Thyroid gland (tissue), 4 donors: ENCODE measurements around the gene BAD. TPM values are rescaled to one million over a fixed set of nuclear protein-coding genes. Genes with fewer than 3 reads are reported as not detected.

ENCODE experiments used
- DNase-seq, 2 donors: peaks; one replicate each; pipeline ENCODE4 v3.0.0-alpha.2; 2019
- H3K27ac ChIP-seq, 3 donors: fragments of 200-600 bp; sonication (generic); 1 replicate in 2 of 3; 2 replicates in 1 of 3; pipeline ENCODE4 v1.5.1; 2016 to 2019; ENCODE audit warnings: mild to moderate bottlenecking in 1 of 3, moderate library complexity in 1 of 3
- H3K27me3 ChIP-seq: fragments of 200-600 bp; sonication (generic); one replicate; pipeline ENCODE4 v1.5.1; 2019
- H3K36me3 ChIP-seq, 2 donors: fragments of 200-600 bp; sonication (generic); one replicate each; pipeline ENCODE4 v1.5.1; 2016 to 2019
- H3K4me1 ChIP-seq, 2 donors: fragments of 200-600 bp; sonication (generic); one replicate each; pipeline ENCODE4 v1.5.1; 2017 to 2019
- H3K4me3 ChIP-seq, 3 donors: fragments of 200-600 bp; sonication (generic); replicated peaks in 1 of 3; 1 replicate in 2 of 3; 2 replicates in 1 of 3; pipeline ENCODE4 v1.5.1; 2016; ENCODE audit warnings: mild to moderate bottlenecking in 1 of 3
- H3K9me3 ChIP-seq: fragments of 200-600 bp; sonication (generic); one replicate; pipeline ENCODE4 v1.5.1; 2017
- CTCF ChIP-seq, 6 experiments: fragments of 200-600 bp in 3 of 6; fragments of 450-650 bp in 3 of 6; sonication (generic) in 3 of 6; IDR thresholded peaks; one replicate each; pipeline ENCODE4 v1.5.1; 2016 to 2019; ENCODE audit warnings: antibody characterized with exemption in 6 of 6, mild to moderate bottlenecking in 2 of 6, inconsistent platforms in 1 of 6, moderate library complexity in 1 of 6
- POLR2A ChIP-seq, 2 donors: fragments of 450-650 bp; IDR thresholded peaks; one replicate each; pipeline ENCODE4 v1.6.1; 2017; ENCODE audit warnings: antibody characterized with exemption in 2 of 2, mild to moderate bottlenecking in 2 of 2, moderate library complexity in 1 of 2
- WGBS, 2 donors: methylation state at CpG; one replicate each; pipeline ENCODE4 v1.1.5; 2017; 5-methylcytosine and 5-hydroxymethylcytosine counted together
- intact Hi-C: fragments of 100-400 bp; cut with DNase I; formaldehyde crosslinking; loops from one replicate; pipeline ENCODE4 v1.15.1; 2023
- small RNA-seq: library from RNA; depleted of rRNA; stranded (forward); fragments of <200 nt; gene quantifications from one replicate; pipeline ENCODE3, GENCODE V24; 2016
- total RNA-seq, 4 donors: library from RNA; depleted of rRNA; stranded (reverse); fragments of >200 nt; gene quantifications; one replicate each; pipeline ENCODE4 v1.2.3, GENCODE V29; 2016

Gene BAD
- total RNA-seq, 4 donors from 2014 or later, result 79.0 to 239 (median 148) TPM

- H3K36me3 ChIP-seq, result peaks cover 0 to 7% of the 10 kb centered on the region in 2 donors
- H3K9me3 ChIP-seq, result no peaks in the 10 kb centered on the region
- H3K4me1 ChIP-seq, result peaks cover 18 to 21% of the 10 kb centered on the region in 2 donors
- TF ChIP-seq POLR2A (IDR thresholded peaks at IDR 0.05) (no peak), CTCF (IDR thresholded peaks at IDR 0.05) (no peak)
- no peak overlapping the region for H3K4me3 ChIP-seq
- intact Hi-C loops, result no loop called here
- H3K27me3 ChIP-seq, result no peaks in the 10 kb centered on the region
- no peak for DNase-seq
- no peak overlapping the region for H3K27ac ChIP-seq
- 67 to 80% methylated on average over 8 to 9 of the region's 9 CpGs for WGBS, 2 donors
Measured at GRCh38 chr11:64222651-64223000, 61.8 kb downstream of the BAD start.

- DNase-seq, result no peak
Measured at GRCh38 chr11:64220798-64221197, 63.7 kb downstream of the BAD start.

GRCh38 chr11:64220271-64220670, 64.2 kb downstream of the BAD start:
- intact Hi-C loops, result no loop called here
- peaks cover 0 to 7% of the 10 kb centered on the region in 2 donors for H3K36me3 ChIP-seq
- H3K9me3 ChIP-seq, result no peaks in the 10 kb centered on the region
- no peak for DNase-seq
- peaks cover 4% of the 10 kb centered on the region in 2 donors for H3K4me1 ChIP-seq
- no peak overlapping the region for H3K4me3 ChIP-seq
- WGBS, 2 donors, result 90 to 100% methylated on average over 1 to 4 of the region's 17 CpGs
- H3K27me3 ChIP-seq, result no peaks in the 10 kb centered on the region
- no peak overlapping the region for H3K27ac ChIP-seq
- no peak for TF ChIP-seq POLR2A (IDR thresholded peaks at IDR 0.05)
- TF ChIP-seq CTCF (IDR thresholded peaks at IDR 0.05), result no peak

More at GRCh38 chr11:64220798-64221197, 63.7 kb downstream of the BAD start:
- H3K27ac ChIP-seq, result no peak overlapping the region
- no peak for TF ChIP-seq CTCF (IDR thresholded peaks at IDR 0.05)
- no peak for TF ChIP-seq POLR2A (IDR thresholded peaks at IDR 0.05)
- peaks cover 7 to 9% of the 10 kb centered on the region in 2 donors for H3K4me1 ChIP-seq
- H3K27me3 ChIP-seq, result no peaks in the 10 kb centered on the region
- H3K4me3 ChIP-seq, result no peak overlapping the region
- no peaks in the 10 kb centered on the region for H3K9me3 ChIP-seq
- WGBS, 2 donors, result 89 to 100% methylated on average over 6 to 9 of the region's 14 CpGs
- intact Hi-C loops, result no loop called here
- peaks cover 0 to 7% of the 10 kb centered on the region in 2 donors for H3K36me3 ChIP-seq

Small RNAs within 50 kb of the gene (small RNA-seq; reads per million reads assigned to genes)
- not detected for gene RF00019

Other genes starting within 250 kb of the BAD start
- gene FLRT1, start 248.7 kb downstream of the BAD start, total RNA-seq, result 1 to 10 TPM in 3 of 4 donors, under 1 TPM in 1; 0.54 to 4.0 (median 3.8) TPM
- 10 to 100 TPM; 62.5 to 89.5 (median 70.0) TPM for gene MACROD1, start 118.6 kb downstream of the BAD start, total RNA-seq
- 100 to 1,000 TPM in 2 of 4 donors, 10 to 100 TPM in 2; 80.8 to 116 (median 106) TPM for gene STIP1, start 98.5 kb downstream of the BAD start, total RNA-seq
- gene FERMT3, start 77.9 kb downstream of the BAD start, total RNA-seq, result 10 to 100 TPM in 2 of 4 donors, 1 to 10 TPM in 2; 7.6 to 13.9 (median 10.8) TPM
- 10 to 100 TPM; 50.5 to 90.8 (median 65.9) TPM for gene TRPT1, start 58.5 kb downstream of the BAD start, total RNA-seq
- 100 to 1,000 TPM in 2 of 4 donors, 10 to 100 TPM in 2; 65.6 to 109 (median 94.4) TPM for gene NUDT22, start 58.4 kb downstream of the BAD start, total RNA-seq
- gene DNAJC4, start 54.1 kb downstream of the BAD start, total RNA-seq, result 10 to 100 TPM; 10.9 to 48.6 (median 21.9) TPM
- gene VEGFB, start 50.1 kb downstream of the BAD start, total RNA-seq, result 100 to 1,000 TPM in 1 of 4 donors, 10 to 100 TPM in 3; 52.9 to 101 (median 75.7) TPM
- 100 to 1,000 TPM; 107 to 271 (median 196) TPM for gene FKBP2, start 43.6 kb downstream of the BAD start, total RNA-seq
- 100 to 1,000 TPM in 1 of 4 donors, 10 to 100 TPM in 3; 34.2 to 103 (median 83.8) TPM for gene PPP1R14B, start 37.7 kb downstream of the BAD start, total RNA-seq
- gene PLCB3, start 33.1 kb downstream of the BAD start, total RNA-seq, result 10 to 100 TPM; 18.8 to 39.2 (median 23.5) TPM
- 10 to 100 TPM; 14.9 to 46.9 (median 33.8) TPM for gene GPR137, start 1.2 kb upstream of the BAD start, total RNA-seq
- not detected for gene KCNK4, start 6.6 kb upstream of the BAD start, total RNA-seq
- 1 to 10 TPM in 2 of 4 donors, not detected in 2; 1.0 to 3.1 TPM for gene CATSPERZ, start 15.7 kb upstream of the BAD start, total RNA-seq
- gene ESRRA, start 20.9 kb upstream of the BAD start, total RNA-seq, result 10 to 100 TPM; 42.8 to 71.6 (median 58.3) TPM
- 100 to 1,000 TPM; 228 to 435 (median 237) TPM for gene TRMT112, start 32.9 kb upstream of the BAD start, total RNA-seq
- gene PRDX5, start 33.5 kb upstream of the BAD start, total RNA-seq, result 100 to 1,000 TPM; 384 to 962 (median 653) TPM
- 1 to 10 TPM; 2.8 to 7.0 (median 3.6) TPM for gene CCDC88B, start 55.5 kb upstream of the BAD start, total RNA-seq
- 10 to 100 TPM; 19.2 to 44.9 (median 21.8) TPM for gene RPS6KA4, start 74.5 kb upstream of the BAD start, total RNA-seq